HUES48 (cell line): ENCODE data around the gene WDR6.

Source experiments
- H3K27ac ChIP-seq: one replicate; pipeline ENCODE4 v1.7.0; 2013; ENCODE audit warnings: low read depth, low read length, inconsistent platforms
- H3K27me3 ChIP-seq: 2 replicates; pipeline ENCODE4 v1.6.1; 2013; ENCODE audit warnings: mild to moderate bottlenecking, low read length; ENCODE audit not compliant: control insufficient read depth, insufficient read depth
- H3K36me3 ChIP-seq: 2 replicates; pipeline ENCODE4 v1.6.1; 2013; ENCODE audit warnings: low read length; ENCODE audit not compliant: control insufficient read depth, insufficient read depth
- H3K4me1 ChIP-seq: 2 replicates; pipeline ENCODE4 v1.6.1; 2013; ENCODE audit warnings: mild to moderate bottlenecking, low read length; ENCODE audit not compliant: control insufficient read depth, insufficient read depth
- H3K4me3 ChIP-seq: 2 replicates; pipeline ENCODE4 v1.5.1; 2013; ENCODE audit warnings: mild to moderate bottlenecking, low read depth, low read length
- H3K9ac ChIP-seq: 2 replicates; pipeline ENCODE4 v1.6.1; 2013; ENCODE audit warnings: mild to moderate bottlenecking, low read depth, low read length, moderate library complexity
- H3K9me3 ChIP-seq: 2 replicates; pipeline ENCODE4 v1.6.1; 2013; ENCODE audit warnings: low read length; ENCODE audit not compliant: control insufficient read depth, insufficient read depth

The WDR6 gene

GRCh38 chr3:48979451-48979850 is 27.7 kb upstream of the WDR6 start:
- Histone ChIP-seq H3K27me3 (no peaks in the 10 kb centered on the region), H3K27ac (no peak overlapping the region), H3K9ac (no peak overlapping the region), H3K9me3 (no peaks in the 10 kb centered on the region), H3K4me3 (no peak overlapping the region), H3K4me1 (no peaks in the 10 kb centered on the region), H3K36me3 (peaks cover 92% of the 10 kb centered on the region)

DNA sequence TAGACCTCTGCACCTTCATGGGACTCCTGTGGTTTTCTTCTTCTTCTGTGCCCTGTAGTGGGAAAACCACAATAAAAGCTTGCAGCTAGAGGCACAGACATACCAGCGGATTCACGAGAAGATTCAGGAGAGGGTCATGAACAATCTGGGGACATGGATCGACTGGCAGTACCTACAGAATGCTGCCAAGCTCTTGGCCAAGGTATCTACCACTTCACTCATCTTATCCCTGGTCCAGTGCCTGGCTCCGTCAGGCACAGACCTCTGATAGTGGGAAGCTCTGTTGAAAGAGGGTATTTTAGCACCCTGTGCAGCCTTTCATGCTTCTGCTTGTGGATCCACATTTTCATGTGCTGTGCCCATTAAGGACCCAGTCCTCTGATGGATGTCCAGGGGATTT is 26.9 kb upstream of the WDR6 start:
- H3K36me3 ChIP-seq: peaks cover 92% of the 10 kb centered on the region
- no peak overlapping the region for H3K4me3 ChIP-seq
- H3K27me3 ChIP-seq: no peaks in the 10 kb centered on the region
- no peaks in the 10 kb centered on the region for H3K9me3 ChIP-seq
- H3K4me1 ChIP-seq: no peaks in the 10 kb centered on the region
- H3K9ac ChIP-seq: no peak overlapping the region
- H3K27ac ChIP-seq: no peak overlapping the region

DNA sequence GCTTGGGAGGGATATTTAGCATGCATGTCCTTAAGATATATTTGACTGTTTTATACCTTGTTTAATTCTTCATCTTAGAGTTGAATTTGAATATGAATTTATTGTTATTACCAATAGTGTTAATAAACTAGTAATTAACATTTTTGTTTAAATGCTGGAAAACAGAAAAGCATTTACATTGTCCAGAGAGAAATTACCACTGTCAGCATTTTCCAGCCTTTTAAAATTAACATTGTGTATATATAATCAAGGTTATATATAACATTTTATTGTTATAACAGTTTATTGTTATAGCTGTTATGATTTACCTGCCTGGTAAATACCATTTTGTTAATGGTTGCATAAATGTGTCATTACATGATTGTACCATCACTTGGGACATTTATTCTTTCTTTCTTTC is 25.2 kb upstream of the WDR6 start:
- Histone ChIP-seq H3K27ac (no peak overlapping the region), H3K27me3 (no peaks in the 10 kb centered on the region), H3K36me3 (peaks cover 85% of the 10 kb centered on the region), H3K4me3 (no peak overlapping the region), H3K9me3 (no peaks in the 10 kb centered on the region), H3K4me1 (no peaks in the 10 kb centered on the region), H3K9ac (no peak overlapping the region)

DNA sequence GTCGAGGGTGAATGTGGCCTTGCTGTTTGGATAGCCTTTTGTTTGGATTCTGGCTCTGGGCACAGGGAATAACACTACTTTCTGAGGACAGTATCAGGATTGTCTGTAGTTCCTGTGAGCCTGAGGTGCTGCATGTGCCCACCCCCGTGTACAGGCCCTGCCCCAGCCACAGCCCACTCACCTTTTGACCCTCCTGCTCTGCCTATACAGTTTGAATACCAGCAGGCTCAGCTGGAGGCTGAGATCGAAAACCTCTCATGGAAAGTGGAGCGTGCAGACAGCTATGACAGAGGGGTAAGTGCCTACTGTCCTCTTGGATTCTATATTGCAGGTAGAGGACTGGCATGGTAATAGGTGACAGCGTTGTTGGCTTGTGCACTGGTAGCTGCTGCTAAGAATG is 24.5 kb upstream of the WDR6 start:
- Histone ChIP-seq H3K9me3 (no peaks in the 10 kb centered on the region), H3K27me3 (no peaks in the 10 kb centered on the region), H3K36me3 (peaks cover 78% of the 10 kb centered on the region), H3K9ac (no peak overlapping the region), H3K4me3 (no peak overlapping the region), H3K27ac (no peak overlapping the region), H3K4me1 (no peaks in the 10 kb centered on the region)

DNA sequence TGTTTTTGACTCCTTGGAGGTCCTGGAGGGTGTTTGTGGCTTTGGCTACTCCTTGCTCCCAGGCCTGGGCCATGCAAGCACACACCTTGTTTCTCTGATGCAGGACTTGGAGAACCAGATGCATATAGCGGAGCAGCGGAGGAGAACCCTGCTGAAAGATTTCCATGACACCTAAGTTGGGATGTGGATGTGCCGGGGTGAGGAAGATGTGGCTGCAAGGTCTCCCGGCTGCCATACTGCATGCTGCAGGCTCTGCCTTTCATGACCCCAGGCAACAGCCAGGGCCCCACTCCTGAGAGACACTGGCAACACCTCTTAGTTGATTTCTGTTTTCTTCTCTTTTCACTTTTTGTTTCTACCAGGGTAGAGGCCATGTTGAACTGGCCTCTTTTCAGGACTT is 24.1 kb upstream of the WDR6 start:
- no peaks in the 10 kb centered on the region for H3K27me3 ChIP-seq
- H3K9me3 ChIP-seq: no peaks in the 10 kb centered on the region
- H3K27ac ChIP-seq: no peak overlapping the region
- H3K4me1 ChIP-seq: no peaks in the 10 kb centered on the region
- peaks cover 74% of the 10 kb centered on the region for H3K36me3 ChIP-seq
- H3K4me3 ChIP-seq: no peak overlapping the region
- no peak overlapping the region for H3K9ac ChIP-seq

DNA sequence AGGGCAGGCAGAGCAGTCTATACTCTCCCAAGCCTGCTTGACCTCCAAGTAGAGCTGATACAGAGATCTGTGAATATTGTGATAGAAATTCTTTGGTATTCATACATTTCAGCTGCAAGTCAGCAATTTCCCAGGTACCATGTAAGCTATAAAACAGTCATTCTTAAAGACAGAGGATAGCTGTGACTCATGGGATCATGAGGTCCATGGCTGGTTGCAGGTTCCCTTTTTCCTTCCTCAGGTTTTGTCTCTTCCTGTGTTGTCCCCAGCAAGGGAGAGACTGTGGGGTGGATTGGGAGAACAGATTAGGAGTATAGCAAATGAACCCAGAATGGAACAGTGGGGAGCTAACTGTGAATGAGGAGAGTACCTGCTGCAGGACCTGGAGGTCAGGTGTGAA is 22.5 kb upstream of the WDR6 start:
- no peaks in the 10 kb centered on the region for H3K9me3 ChIP-seq
- no peak overlapping the region for H3K4me3 ChIP-seq
- peaks cover 64% of the 10 kb centered on the region for H3K36me3 ChIP-seq
- H3K4me1 ChIP-seq: peaks cover 6% of the 10 kb centered on the region; the same call in 1 of the 2 replicates
- H3K27me3 ChIP-seq: no peaks in the 10 kb centered on the region
- H3K27ac ChIP-seq: no peak overlapping the region
- no peak overlapping the region for H3K9ac ChIP-seq

DNA sequence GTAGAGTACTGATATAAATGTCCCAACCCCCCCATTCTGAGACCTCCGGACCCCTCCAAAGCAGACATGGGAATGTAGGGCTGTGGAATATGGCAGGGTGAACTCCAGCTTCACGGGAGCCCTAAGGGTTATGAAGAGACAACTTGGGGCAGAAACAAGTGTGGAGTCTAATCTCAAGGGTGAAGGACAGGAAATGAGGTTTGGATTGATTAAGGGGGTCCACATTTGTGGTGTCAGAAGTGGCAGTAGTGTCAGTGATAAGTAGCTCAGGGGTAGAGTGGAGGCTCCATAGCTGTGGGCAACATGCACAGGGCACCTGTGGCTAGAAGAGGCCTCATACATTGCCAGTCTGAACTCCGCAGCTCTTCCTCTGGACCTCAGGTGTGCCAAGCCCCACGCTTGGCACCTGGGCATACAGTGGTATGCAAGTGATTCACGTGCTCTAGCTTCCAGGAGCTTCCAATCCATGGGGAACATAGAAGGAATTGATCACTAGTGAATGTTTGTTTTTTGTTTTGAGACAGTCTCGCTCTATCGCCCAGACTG is 21.3 kb upstream of the WDR6 start:
- Histone ChIP-seq H3K27me3 (no peaks in the 10 kb centered on the region), H3K36me3 (peaks cover 54% of the 10 kb centered on the region), H3K9ac (no peak overlapping the region), H3K27ac (no peak overlapping the region), H3K4me3 (no peak overlapping the region), H3K9me3 (no peaks in the 10 kb centered on the region), H3K4me1 (peaks cover 6% of the 10 kb centered on the region)

DNA sequence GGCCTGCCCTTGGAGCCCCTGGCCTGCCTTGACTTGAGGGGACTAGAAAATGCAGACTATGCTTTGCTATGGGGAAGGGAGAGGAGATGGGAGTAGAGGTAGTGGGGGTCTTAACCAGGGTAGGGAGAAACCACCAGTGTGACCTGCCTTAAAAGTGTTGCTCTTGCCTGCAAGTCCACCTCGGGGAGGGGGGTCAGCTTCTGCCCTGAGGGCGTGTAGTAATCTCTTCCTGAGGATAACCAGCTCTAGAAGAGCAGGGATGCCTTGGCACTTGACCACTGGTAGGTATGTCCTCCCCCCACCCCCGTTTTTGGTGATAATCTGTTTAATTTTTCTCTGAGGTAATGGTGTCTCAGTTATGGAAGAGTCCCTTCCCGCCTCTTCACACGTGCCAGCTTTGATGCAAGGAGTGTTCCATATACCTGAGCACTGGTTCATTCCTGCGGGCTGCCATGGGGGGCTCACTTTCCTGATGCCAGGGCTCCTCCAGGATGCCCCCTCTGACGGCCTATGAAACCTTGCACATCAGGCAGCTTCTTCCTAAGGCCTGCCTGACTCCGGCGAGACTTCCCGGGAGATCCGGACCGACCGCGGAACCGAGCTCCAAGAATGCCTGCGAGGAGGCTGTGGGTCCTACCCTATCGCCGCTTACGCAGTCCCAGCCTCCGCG is 17.9 kb upstream of the WDR6 start:
- peaks cover 20% of the 10 kb centered on the region for H3K36me3 ChIP-seq
- no peaks in the 10 kb centered on the region for H3K27me3 ChIP-seq
- peaks cover 14% of the 10 kb centered on the region for H3K4me1 ChIP-seq
- H3K27ac ChIP-seq: peak overlapping the region; percentile 90
- H3K4me3 ChIP-seq: peak overlapping the region; percentile 91
- peak overlapping the region; percentile 84 for H3K9ac ChIP-seq
- H3K9me3 ChIP-seq: no peaks in the 10 kb centered on the region

DNA sequence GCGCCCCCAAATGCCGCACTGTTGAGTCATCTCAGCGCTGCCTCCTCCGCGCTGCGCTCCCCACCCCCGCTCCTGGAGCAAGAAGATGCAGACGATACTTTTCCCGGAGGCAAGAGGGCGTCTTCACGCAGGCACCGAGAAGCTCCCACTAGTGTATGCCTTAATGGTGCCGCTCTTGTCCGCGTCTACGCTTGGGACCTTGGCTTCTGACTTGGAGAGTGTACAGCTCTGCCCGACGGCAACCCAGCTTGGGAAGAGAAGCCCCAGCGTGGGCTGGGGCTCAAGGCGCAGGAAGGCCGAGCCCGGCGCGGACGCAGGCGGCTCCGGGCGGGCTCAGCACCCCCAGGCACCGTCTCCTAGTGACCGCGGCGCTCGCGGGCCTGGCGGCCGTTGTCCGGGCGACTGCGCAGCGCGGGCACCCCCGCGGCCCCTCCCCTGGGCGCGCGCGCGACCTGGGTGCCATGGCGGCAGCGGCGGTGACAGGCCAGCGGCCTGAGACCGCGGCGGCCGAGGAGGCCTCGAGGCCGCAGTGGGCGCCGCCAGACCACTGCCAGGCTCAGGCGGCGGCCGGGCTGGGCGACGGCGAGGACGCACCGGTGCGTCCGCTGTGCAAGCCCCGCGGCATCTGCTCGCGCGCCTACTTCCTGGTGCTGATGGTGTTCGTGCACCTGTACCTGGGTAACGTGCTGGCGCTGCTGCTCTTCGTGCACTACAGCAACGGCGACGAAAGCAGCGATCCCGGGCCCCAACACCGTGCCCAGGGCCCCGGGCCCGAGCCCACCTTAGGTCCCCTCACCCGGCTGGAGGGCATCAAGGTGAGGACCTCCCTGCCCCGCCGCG is 17.2 kb upstream of the WDR6 start, which contains the start of gene P4HTM:
P4HTM (plus strand) TSS at position 446 of the 840 bp plus-strand sequence; CDS start at position 462, 16 bp downstream.
- Histone ChIP-seq H3K36me3 (peaks cover 13% of the 10 kb centered on the region; the same call in 1 of the 2 replicates), H3K4me1 (peaks cover 14% of the 10 kb centered on the region), H3K27ac (peak within 1 kb of the TSS; percentile 90), H3K4me3 (peak within 1 kb of the TSS; percentile 91), H3K9me3 (no peaks in the 10 kb centered on the region), H3K27me3 (no peaks in the 10 kb centered on the region), H3K9ac (peak within 1 kb of the TSS; percentile 84)

DNA sequence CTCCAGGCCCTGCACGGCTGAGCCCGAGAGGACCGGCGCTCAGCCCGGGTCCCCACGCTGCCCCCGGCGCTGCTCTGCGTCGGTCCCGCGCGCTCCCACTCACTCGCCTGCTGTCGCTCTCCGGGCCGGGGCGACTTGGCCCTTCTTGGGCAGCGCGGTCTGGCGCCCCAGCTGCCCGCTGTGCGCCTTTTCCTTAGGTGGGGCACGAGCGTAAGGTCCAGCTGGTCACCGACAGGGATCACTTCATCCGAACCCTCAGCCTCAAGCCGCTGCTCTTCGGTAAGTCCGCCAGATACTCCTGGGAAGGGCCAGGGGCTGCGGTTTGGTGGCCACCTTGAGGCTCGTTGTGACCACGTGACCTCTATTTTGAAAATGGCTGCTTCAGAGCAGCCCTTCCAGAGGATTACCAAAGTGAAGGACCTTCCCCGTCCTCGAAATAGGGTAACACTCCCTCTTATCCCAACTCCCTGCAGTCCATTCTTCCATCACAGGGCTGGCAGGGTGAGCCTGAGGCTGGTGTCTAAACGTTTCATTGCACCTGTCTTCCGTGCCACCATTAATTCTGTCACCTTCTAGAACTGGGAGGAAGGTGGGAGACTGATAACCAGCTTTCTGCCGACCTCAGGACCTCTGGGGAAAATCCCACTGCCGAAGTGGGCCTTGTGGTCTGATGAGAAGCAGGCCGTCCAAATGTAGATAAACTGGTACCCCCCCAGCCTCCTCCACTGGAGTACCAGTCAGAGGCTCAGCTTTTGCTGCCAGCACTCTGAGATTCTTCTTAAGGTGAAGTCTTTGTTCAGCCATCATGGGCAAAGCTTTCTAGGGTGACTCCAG is 16.3 kb upstream of the WDR6 start:
- H3K9ac ChIP-seq: peak overlapping the region; percentile 84
- H3K4me1 ChIP-seq: peaks cover 14% of the 10 kb centered on the region
- no peaks in the 10 kb centered on the region for H3K27me3 ChIP-seq
- H3K36me3 ChIP-seq: peaks cover 4% of the 10 kb centered on the region; the same call in 1 of the 2 replicates
- no peaks in the 10 kb centered on the region for H3K9me3 ChIP-seq
- H3K27ac ChIP-seq: peak overlapping the region; percentile 90
- H3K4me3 ChIP-seq: peak overlapping the region; percentile 91
